GM12872 (cell line): Measurements from ENCODE around the gene FAF1.

Experiments
- TF ChIP-seq, protein P1 (sequence below): IDR thresholded peaks from 3 replicates; pipeline ENCODE4 v1.5.1; 2011; ENCODE audit warnings: low read depth, mild to moderate bottlenecking, low read length, moderate library complexity; ENCODE audit not compliant: insufficient read depth

The FAF1 gene

GRCh38 chr1:50699795-50700194 lies 260.3 kb downstream of the FAF1 start:
- TF ChIP-seq, protein P1, sequence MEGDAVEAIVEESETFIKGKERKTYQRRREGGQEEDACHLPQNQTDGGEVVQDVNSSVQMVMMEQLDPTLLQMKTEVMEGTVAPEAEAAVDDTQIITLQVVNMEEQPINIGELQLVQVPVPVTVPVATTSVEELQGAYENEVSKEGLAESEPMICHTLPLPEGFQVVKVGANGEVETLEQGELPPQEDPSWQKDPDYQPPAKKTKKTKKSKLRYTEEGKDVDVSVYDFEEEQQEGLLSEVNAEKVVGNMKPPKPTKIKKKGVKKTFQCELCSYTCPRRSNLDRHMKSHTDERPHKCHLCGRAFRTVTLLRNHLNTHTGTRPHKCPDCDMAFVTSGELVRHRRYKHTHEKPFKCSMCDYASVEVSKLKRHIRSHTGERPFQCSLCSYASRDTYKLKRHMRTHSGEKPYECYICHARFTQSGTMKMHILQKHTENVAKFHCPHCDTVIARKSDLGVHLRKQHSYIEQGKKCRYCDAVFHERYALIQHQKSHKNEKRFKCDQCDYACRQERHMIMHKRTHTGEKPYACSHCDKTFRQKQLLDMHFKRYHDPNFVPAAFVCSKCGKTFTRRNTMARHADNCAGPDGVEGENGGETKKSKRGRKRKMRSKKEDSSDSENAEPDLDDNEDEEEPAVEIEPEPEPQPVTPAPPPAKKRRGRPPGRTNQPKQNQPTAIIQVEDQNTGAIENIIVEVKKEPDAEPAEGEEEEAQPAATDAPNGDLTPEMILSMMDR: no peak

GRCh38 chr1:50697440-50698421 lies 262.3 kb downstream of the FAF1 start:
- TF ChIP-seq, protein P1: no peak

DNA sequence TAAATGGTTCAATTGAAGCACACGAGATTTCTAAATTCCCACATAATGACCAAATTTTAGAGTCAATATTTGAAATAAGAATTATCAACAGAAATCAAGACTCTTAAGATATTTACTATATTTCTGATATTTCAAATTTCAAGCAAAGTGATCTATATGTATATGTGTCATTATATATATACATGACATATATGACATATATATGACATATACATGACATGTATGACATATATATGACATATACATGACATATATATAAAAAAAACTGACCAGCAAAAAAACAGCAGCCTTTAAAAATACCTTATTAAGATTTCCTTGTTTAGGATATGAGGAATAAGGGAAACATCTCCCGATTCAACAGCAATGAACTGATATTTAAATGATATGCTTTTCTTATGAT lies 266.2 kb downstream of the FAF1 start:
- TF ChIP-seq, protein P1: no peak

GRCh38 chr1:50684185-50684584 lies 275.9 kb downstream of the FAF1 start:
- TF ChIP-seq, protein P1: peak; percentile 18; the same call in 1 of the 3 replicates

DNA sequence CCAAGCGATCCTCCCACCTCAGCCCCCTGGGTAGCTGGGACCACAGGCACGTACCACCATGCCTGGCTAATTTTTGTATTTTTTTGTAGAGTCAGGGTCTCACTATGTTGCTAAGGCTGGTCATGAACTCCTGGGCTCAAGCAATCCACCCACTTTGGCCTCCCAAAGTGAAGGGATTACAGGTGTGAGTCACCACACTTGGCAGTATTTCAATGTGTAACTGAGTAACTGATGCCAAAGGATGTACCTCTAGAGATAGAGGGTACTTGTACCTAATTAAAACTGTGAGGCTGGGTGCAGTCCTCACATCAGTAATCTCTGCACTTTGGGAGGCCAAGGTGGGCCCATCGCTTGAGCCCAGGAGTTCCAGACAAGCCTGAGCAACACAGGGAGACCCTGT lies 278.1 kb downstream of the FAF1 start:
- TF ChIP-seq, protein P1: no peak

DNA sequence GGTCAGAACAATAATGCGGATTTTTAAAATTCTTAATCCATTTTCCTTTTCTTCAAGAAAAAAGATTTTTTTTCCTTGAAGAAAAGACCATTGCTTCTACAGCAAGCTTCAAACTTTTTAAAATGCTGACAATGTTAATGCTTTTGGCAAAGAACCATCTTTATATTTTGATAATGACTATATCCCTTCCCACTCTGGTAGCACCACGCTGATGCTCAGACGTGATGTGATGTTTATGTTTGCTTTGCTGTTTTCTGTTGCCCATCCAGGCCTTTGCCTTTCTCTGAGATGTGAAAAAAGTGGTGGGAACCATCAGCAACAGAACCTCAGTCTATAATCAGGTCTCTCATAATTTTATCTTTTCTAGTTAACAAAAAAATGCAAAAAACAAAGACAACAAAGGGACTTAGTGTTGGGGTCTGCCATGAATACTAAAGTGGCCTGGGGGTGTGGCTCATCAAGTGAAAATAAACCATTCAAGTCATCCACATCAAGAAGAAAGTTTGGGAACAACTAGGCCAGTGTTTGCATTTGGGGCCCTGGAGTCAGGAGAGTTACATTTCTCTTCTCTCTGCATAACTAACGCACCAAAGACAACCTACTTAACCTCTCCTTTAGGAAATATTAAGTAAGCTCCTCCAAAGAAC lies 292.2 kb downstream of the FAF1 start:
- TF ChIP-seq, protein P1: no peak

- TF ChIP-seq, protein P1: no peak
Observed at GRCh38 chr1:50667272-50667671, 292.8 kb downstream of the FAF1 start.
